IMR-90 (cell line): ENCODE data around the gene MYBPC3.

Experiments used
- CTCF ChIP-seq: conservative IDR thresholded peaks from 2 replicates; pipeline ENCODE4 v1.5.1; 2012; ENCODE audit warnings: mild to moderate bottlenecking, low read depth, low read length, improper control_type of control experiment
- MAZ ChIP-seq: IDR thresholded peaks from 2 replicates; pipeline ENCODE4 v1.6.1; 2012; ENCODE audit warnings: low read depth, mild to moderate bottlenecking, low read length, improper control_type of control experiment, moderate library complexity, borderline replicate concordance
- USF2 ChIP-seq: fragments of 150-350 bp; IDR thresholded peaks from 2 replicates; pipeline ENCODE4 v1.6.1; 2017; ENCODE audit warnings: mild to moderate bottlenecking, antibody characterized with exemption, low read length, low read depth

- TF ChIP-seq CTCF (no peak), USF2 (no peak), MAZ (no peak)
These were observed 17.2 kb upstream of the MYBPC3 start for GRCh38 chr11:47369676-47370075.
